Endothelial cell (in vitro differentiated cells): ENCODE results near the gene PRRT1B. TPM values are rescaled to one million over a fixed set of nuclear protein-coding genes. Genes with fewer than 3 reads are reported as not detected.
A peak's percentile ranks its signal among the peaks of the same experiment; 100 is the strongest.

ENCODE experiments used
- DNase-seq: peaks from one replicate; pipeline ENCODE4 v3.0.0; 2021; ENCODE audit warnings: low spot score
- H3K27ac Mint-ChIP-seq: one replicate; pipeline ENCODE4 v1.8.0; 2021; ENCODE audit warnings: mixed read lengths, inconsistent platforms; ENCODE audit not compliant: unreplicated experiment
- H3K27me3 Mint-ChIP-seq: one replicate; pipeline ENCODE4 v1.8.0; 2021; ENCODE audit warnings: mild to moderate bottlenecking, moderate library complexity, mixed read lengths, inconsistent platforms; ENCODE audit not compliant: unreplicated experiment
- H3K36me3 Mint-ChIP-seq: one replicate; pipeline ENCODE4 v1.8.0; 2021; ENCODE audit warnings: mild to moderate bottlenecking, low read depth, mixed read lengths, inconsistent platforms; ENCODE audit not compliant: unreplicated experiment
- H3K4me1 Mint-ChIP-seq: one replicate; pipeline ENCODE4 v1.8.0; 2021; ENCODE audit warnings: mild to moderate bottlenecking, mixed read lengths, inconsistent platforms; ENCODE audit not compliant: unreplicated experiment
- H3K4me3 Mint-ChIP-seq: one replicate; pipeline ENCODE4 v1.8.0; 2021; ENCODE audit warnings: mild to moderate bottlenecking, mixed read lengths, inconsistent platforms; ENCODE audit not compliant: unreplicated experiment
- H3K9me3 Mint-ChIP-seq: one replicate; pipeline ENCODE4 v1.8.0; 2021; ENCODE audit warnings: mixed read lengths, inconsistent platforms; ENCODE audit not compliant: unreplicated experiment
- total RNA-seq: library from RNA; stranded (reverse); fragmentation: NEBNext Ultra II Directional; extraction: Animal tissue kit (Norgen Biotek cat#: 25700); gene quantifications from one replicate; pipeline ENCODE4 v1.2.1, GENCODE V29; 2021; ENCODE audit not compliant: unreplicated experiment
- TF ChIP-seq, protein P1 (sequence below): fragments of 200-600 bp; sonication (generic); IDR thresholded peaks from one replicate; pipeline ENCODE4 v1.5.0; 2021; ENCODE audit warnings: antibody characterized with exemption; ENCODE audit not compliant: unreplicated experiment

PRRT1B gene
- total RNA-seq, 1 donor from 2014 or later = not detected

DNA sequence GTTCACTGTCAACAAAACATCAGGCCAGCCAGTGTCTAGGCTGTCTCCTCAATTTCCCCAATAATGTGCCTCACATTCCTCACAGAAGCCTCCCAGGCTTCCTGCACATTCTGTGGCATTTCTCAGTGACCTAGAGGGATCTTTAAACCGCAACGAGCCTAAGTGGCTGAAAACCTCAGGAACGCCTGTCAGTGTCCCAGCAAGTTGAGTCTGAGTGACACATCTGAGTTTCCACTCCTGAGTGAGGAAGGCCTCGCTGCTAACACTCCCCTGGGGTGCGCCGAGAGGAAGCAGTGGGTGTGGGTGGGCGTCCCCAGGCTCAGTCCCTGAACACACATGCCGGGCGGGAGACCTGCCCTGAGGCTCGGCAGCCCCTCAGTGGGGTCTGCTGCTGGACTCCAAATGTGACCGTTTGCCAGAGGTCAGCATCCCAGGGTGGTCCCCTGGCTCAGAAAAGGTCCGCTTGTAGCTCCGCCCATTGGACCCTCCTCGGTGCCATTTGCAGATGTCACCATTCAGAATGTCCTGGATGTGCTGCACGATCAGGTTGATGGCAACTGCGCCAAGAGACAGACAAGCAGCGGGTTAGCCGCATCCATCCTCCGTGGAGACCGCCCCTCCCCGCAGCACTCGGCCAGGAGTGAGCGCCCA, 20.5 kb upstream of the PRRT1B start:
- H3K4me1 Mint-ChIP-seq = no peaks in the 10 kb centered on the region
- no peaks in the 10 kb centered on the region for H3K9me3 Mint-ChIP-seq
- DNase-seq = no peak
- no peak overlapping the region for H3K4me3 Mint-ChIP-seq
- TF ChIP-seq, protein P1, sequence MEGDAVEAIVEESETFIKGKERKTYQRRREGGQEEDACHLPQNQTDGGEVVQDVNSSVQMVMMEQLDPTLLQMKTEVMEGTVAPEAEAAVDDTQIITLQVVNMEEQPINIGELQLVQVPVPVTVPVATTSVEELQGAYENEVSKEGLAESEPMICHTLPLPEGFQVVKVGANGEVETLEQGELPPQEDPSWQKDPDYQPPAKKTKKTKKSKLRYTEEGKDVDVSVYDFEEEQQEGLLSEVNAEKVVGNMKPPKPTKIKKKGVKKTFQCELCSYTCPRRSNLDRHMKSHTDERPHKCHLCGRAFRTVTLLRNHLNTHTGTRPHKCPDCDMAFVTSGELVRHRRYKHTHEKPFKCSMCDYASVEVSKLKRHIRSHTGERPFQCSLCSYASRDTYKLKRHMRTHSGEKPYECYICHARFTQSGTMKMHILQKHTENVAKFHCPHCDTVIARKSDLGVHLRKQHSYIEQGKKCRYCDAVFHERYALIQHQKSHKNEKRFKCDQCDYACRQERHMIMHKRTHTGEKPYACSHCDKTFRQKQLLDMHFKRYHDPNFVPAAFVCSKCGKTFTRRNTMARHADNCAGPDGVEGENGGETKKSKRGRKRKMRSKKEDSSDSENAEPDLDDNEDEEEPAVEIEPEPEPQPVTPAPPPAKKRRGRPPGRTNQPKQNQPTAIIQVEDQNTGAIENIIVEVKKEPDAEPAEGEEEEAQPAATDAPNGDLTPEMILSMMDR = no peak
- H3K27me3 Mint-ChIP-seq = peaks cover 6% of the 10 kb centered on the region
- H3K36me3 Mint-ChIP-seq = peaks cover 42% of the 10 kb centered on the region
- H3K27ac Mint-ChIP-seq = no peak overlapping the region

DNA sequence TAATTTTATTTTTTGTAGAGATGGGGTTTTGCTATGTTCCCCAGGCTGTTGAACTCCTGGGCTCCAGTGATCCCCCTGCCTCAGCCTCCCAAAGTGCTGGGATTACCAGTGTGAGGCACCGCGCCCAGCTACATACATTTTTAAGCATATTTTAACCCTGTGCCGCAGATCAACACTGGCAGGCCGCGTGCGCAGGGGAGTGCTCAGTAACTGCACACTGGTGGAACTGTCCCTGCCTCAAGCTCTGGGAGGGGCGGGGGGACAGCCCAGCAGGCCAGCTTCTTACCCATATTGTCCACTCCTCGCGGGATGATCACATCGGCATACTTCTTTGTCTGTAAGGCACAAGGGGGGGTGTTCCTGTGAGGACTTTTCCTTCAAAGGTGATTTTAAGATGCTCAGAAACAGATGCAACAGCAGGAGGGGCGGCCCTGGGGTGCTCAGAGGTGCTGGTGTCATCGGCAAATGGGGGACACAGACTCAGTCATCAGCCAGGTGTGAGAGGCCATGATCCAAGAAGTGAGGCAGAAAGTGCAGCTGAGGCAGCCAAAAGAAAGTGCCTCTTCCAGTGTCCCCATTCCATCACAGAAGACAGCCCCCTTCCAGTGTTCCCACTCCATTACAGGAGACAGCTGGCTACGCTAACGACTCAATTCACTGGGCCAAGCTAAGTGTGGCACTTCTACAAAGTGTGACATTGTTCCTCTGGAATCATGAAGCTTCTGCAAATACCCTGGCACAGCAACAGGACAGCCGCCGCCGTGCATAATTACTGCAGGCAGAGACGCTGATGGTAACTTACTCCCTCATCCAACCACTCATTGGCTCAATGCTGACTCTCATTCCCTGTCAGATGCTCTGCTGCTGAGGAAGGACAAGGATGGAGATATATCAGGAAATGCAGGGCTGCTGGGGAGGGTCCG, 19.4 kb upstream of the PRRT1B start:
- no peak for DNase-seq
- H3K4me1 Mint-ChIP-seq = no peaks in the 10 kb centered on the region
- TF ChIP-seq, protein P1 = no peak

GRCh38 chr9:131528186-131528585, 17.1 kb upstream of the PRRT1B start:
- H3K36me3 Mint-ChIP-seq = peaks cover 26% of the 10 kb centered on the region
- H3K27ac Mint-ChIP-seq = no peak overlapping the region
- H3K4me3 Mint-ChIP-seq = peak overlapping the region; percentile 32

More for the DNA sequence above, 19.4 kb upstream of the PRRT1B start:
- H3K27ac Mint-ChIP-seq = no peak overlapping the region
- no peak overlapping the region for H3K4me3 Mint-ChIP-seq
- H3K9me3 Mint-ChIP-seq = no peaks in the 10 kb centered on the region
- peaks cover 37% of the 10 kb centered on the region for H3K36me3 Mint-ChIP-seq
- peaks cover 6% of the 10 kb centered on the region for H3K27me3 Mint-ChIP-seq

DNA sequence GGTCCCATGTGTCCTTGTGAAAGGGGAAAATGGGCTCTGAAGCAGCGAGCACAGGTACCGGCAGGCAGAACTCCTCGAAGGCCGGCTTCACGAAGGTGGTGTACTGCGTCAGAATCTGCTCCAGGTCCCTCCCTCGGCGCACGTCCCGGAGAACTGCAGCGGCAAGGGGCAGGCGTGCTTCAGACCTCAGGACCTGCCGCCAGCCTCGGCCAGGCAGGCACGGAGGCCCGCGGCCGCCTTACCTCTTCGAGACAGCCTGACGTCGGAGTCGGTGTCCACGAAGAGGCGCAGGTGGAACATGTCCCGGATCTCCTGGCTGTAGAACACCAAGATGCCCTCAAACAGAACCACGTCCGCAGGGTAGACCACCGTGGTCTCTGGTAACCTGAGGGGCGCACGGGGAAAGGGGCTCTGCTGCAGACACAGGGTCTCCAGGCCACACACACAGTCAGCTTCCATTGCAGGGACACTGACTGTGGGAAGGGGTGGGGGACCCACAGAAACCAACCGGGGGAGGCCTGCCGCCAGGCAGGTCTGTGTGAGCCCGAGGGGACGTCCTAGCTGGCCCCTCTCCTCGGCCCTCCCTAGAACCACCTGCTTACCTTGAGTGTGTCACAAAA, 16.3 kb upstream of the PRRT1B start:
- H3K9me3 Mint-ChIP-seq = no peaks in the 10 kb centered on the region
- no peaks in the 10 kb centered on the region for H3K4me1 Mint-ChIP-seq
- peaks cover 5% of the 10 kb centered on the region for H3K27me3 Mint-ChIP-seq
- no peak for DNase-seq
- no peak overlapping the region for H3K4me3 Mint-ChIP-seq
- H3K36me3 Mint-ChIP-seq = peaks cover 26% of the 10 kb centered on the region
- TF ChIP-seq, protein P1 = no peak
- no peak overlapping the region for H3K27ac Mint-ChIP-seq

More at GRCh38 chr9:131528186-131528585, 17.1 kb upstream of the PRRT1B start:
- Mint-ChIP-seq H3K9me3 (no peaks in the 10 kb centered on the region), H3K4me1 (no peaks in the 10 kb centered on the region), H3K27me3 (peaks cover 5% of the 10 kb centered on the region)
- TF ChIP-seq, protein P1 = no peak
- DNase-seq = no peak
